HG03342 (cell line): ENCODE results near the gene CORO2B.

ENCODE experiments used
- ATAC-seq: cut with Tn5 transposase; IDR thresholded peaks from one replicate; pipeline ENCODE4 v1.9.1; 2021; ENCODE audit warnings: mild to moderate bottlenecking, moderate library complexity; ENCODE audit not compliant: unreplicated experiment

The CORO2B gene

GRCh38 chr15:68578980-68579935, at the start of gene CORO2B:
Gene CORO2B, plus strand, starts transcription at chr15:68578993. Its CDS starts 270 bp downstream, at chr15:68579263.
- no peak for ATAC-seq

- no peak for ATAC-seq
Measured at GRCh38 chr15:68531387-68532179, 47.2 kb upstream of the CORO2B start.

- no peak for ATAC-seq
Measured at GRCh38 chr15:68536331-68537095, 42.3 kb upstream of the CORO2B start.

GRCh38 chr15:68537097-68537496, 41.7 kb upstream of the CORO2B start:
- ATAC-seq, result no peak

DNA sequence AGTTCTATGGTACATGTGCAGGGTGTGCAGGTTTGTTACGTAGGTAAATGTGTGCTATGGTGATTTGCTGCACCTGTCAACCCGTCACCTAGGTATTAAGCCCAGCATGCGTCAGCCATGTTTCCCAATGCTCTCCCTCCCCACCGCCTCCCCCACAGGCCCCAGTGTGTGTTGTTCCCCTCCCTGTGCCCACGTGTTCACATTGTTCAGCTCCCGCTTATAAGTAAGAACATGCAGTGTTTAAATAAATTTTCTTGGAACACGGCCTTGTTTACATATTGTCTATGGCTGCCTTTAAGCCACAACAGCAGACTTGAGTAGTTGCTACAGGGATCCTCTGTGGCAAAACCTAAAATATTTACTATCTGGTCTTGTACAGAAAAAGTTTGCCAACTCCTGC, 41.3 kb upstream of the CORO2B start:
- no peak for ATAC-seq

DNA sequence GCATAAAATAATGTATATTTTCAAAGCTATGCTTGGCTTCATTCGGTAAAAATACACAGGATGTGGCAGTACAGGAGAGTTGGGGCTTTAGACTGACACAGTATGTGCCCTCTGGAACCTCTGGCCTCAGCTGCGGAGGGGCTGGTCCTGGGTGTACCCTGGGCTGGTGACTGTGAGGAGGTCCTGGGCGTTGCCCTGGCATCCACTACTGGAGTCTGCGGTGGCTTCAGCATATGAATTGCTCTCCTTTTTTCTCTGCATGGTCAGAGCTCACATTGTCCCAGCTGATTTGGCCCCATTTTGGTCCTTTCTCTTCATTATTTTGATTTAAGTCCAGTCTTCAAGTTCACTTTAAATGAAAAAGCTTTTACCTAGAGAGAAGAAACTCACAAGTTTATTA, 40.5 kb upstream of the CORO2B start:
- ATAC-seq, result no peak

- no peak for ATAC-seq
Measured at GRCh38 chr15:68541743-68542142, 37.0 kb upstream of the CORO2B start.

DNA sequence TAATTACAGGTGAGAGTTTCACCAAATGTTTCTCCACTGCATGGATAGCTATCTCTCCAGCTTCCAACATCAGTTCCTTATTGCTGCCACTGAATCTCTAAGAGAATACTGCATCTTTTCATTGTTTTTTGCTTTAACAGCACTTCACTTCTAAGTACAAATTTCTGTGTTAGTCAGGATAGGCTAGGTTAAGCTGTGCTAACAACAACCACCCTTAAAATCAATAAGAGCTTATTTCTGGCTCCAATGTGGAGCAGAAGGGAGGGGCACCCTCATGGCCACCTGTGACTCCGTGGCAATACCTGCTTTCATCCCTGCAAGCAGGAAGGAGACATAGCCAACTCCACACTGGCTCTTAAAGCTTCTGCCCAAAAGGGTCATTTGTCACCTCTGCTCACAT, 36.4 kb upstream of the CORO2B start:
- ATAC-seq, result no peak

DNA sequence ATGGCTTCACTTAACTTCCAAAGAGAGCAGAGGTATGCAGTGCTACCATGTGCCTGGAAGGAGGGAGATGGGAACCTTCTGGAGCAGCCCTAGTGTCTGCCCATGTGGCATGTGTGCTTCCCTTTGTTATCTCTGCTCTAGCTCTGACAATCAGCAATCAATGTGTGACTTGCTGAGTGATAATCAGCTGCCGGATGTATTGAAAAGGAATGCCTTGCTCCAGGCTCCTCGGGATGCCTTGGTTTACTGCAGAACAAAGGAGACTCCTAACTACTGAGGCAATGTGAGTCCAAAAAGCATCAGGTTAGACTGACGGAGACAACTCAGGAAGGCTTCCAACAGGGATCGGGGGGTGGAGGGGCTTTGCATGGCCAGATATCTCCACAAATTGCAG, 36.0 kb upstream of the CORO2B start:
- ATAC-seq, result no peak

GRCh38 chr15:68543165-68544008, 35.4 kb upstream of the CORO2B start:
- no peak for ATAC-seq

DNA sequence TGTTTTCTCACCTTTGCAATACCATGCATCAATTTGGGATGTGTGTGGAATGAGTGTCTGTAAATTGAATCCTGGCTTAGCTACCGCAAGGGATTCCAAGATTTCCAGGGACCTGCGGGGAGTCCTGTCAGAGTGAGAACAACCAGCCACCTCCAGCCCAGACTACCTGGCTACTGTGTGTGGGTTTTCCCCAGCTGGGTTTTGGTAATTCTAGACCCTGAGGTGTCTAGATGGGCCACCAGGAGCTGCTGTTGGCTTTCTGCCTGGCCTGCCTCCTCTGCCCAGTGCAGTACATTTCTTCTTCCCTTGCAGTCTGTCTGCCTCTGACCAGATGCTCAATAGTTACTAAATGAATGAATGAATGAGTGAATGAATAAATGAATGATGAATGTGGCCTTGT, 32.5 kb upstream of the CORO2B start:
- no peak for ATAC-seq

DNA sequence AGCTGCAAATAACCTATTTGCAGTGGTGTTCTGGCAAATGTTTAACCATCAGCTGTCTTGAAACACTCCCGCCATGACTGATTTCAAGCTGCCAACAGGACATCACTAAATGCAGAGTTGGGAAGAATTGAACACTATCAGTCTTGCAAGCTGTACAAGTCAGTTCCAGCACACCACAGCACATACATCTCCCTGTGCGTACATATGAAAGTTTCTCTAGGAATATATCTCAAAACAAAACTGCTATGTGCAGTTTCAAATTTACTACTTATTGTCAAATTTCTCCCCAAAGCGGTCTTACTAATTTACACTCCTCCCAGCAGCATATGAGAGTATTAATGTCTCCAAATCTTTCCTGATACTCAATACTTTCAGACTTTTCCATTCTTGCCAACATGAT, 30.4 kb upstream of the CORO2B start:
- ATAC-seq, result no peak

GRCh38 chr15:68550004-68550403, 28.8 kb upstream of the CORO2B start:
- ATAC-seq, result no peak

GRCh38 chr15:68550498-68551295, 28.1 kb upstream of the CORO2B start:
- ATAC-seq, result no peak

GRCh38 chr15:68551296-68551635, 27.5 kb upstream of the CORO2B start:
- ATAC-seq, result no peak

DNA sequence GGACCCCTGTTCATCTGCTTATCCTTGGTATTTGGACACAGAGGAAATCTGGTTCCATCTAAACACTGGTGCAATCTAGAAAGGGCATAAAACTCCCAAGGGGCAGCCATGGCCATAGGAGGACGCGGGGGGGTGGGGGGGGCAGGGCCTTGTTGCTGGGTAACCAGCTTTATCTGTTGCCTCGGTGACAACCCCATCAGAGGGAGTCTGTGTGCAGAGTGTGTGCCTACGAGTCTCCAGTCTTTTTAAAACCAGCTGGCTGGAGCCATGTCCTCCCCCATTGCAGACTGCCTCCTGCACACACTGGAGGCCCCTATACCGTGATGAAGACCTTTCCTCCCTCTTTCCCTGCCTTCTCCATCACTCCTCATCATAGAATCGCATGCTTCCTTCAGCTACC, 26.4 kb upstream of the CORO2B start:
- ATAC-seq, result no peak

DNA sequence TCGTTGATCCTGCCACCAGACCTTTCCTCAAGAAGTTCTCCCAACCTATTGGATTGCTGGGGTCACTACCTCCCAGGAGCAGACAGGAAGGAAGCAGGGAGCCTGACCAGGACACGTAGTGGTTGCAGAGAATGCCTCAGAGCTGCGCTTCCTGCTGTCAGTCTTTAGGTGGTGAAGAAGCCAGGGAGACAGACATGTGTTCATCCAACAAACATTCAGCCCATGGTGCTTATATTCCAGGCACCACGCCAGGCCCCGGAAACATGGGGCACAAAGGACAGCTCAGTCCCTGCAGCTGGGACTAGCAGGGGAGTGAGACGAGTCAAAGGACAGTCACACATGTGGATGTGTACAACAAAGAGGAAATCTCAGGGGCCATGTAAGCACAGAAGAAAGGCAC, 26.0 kb upstream of the CORO2B start:
- no peak for ATAC-seq

GRCh38 chr15:68553314-68553993, 25.3 kb upstream of the CORO2B start:
- ATAC-seq, result no peak
